GM21360 (cell line): ENCODE results near the gene PPP4R2.

ENCODE experiments used
- ATAC-seq: cut with Tn5 transposase; IDR thresholded peaks from one replicate; pipeline ENCODE4 v1.9.1; 2021; ENCODE audit warnings: mild to moderate bottlenecking, moderate library complexity; ENCODE audit not compliant: unreplicated experiment

The PPP4R2 gene

GRCh38 chr3:73107676-73108187 lies 111.1 kb downstream of the PPP4R2 start:
- no peak for ATAC-seq

GRCh38 chr3:73108750-73109149 lies 112.1 kb downstream of the PPP4R2 start:
- no peak for ATAC-seq

- ATAC-seq = no peak
These were observed 113.9 kb downstream of the PPP4R2 start for GRCh38 chr3:73110530-73110929.

- no peak for ATAC-seq
These were observed 118.1 kb downstream of the PPP4R2 start for GRCh38 chr3:73114711-73115110.

- no peak for ATAC-seq
These were observed 119.2 kb downstream of the PPP4R2 start for GRCh38 chr3:73115806-73116205.
